Upper lobe of left lung (tissue), 6 donors: Measurements from ENCODE around the gene TEFM. TPM values are rescaled to one million over a fixed set of nuclear protein-coding genes. Genes with fewer than 3 reads are reported as not detected.

Experiments used
- ATAC-seq, 2 donors: fragments of 200-7000 bp; cut with Tn5 transposase; one replicate each; pipeline ENCODE4 v1.9.1; 2022; ENCODE audit warnings: mild to moderate bottlenecking in 2 of 2, moderate library complexity in 2 of 2; ENCODE audit not compliant: low FRiP score in 2 of 2
- DNase-seq, 2 donors: peaks; one replicate each; pipeline ENCODE4 v3.0.0-alpha.2; 2019 to 2020
- H3K27ac ChIP-seq, 4 donors: fragments of 200-600 bp; sonication (generic); one replicate each; pipeline ENCODE4 v1.5.1; 2016 to 2019
- H3K27me3 ChIP-seq, 4 donors: fragments of 200-600 bp; sonication (generic); one replicate each; pipeline ENCODE4 v1.5.1; 2017 to 2019
- H3K36me3 ChIP-seq, 4 donors: fragments of 200-600 bp; sonication (generic); one replicate each; pipeline ENCODE4 v1.5.1; 2016 to 2019
- H3K4me1 ChIP-seq, 4 donors: fragments of 200-600 bp; sonication (generic); one replicate each; pipeline ENCODE4 v1.5.1; 2018 to 2019
- H3K4me3 ChIP-seq, 4 donors: fragments of 200-600 bp; sonication (generic); one replicate each; pipeline ENCODE4 v1.5.1; 2017 to 2019; ENCODE audit warnings: mild to moderate bottlenecking in 2 of 4, moderate library complexity in 1 of 4
- H3K9me3 ChIP-seq, 4 donors: fragments of 200-600 bp; sonication (generic); one replicate each; pipeline ENCODE4 v1.5.1; 2018 to 2019
- EP300 ChIP-seq, 4 donors: sonication (generic); formaldehyde crosslinking; IDR thresholded peaks; one replicate each; pipeline ENCODE4 v1.5.1; 2017; ENCODE audit warnings: antibody characterized with exemption in 4 of 4, control low read depth in 2 of 4
- POLR2A ChIP-seq, 4 donors: fragments of 450-650 bp; IDR thresholded peaks; one replicate each; pipeline ENCODE4 v1.5.1; 2016 to 2017; ENCODE audit warnings: antibody characterized with exemption in 4 of 4, mild to moderate bottlenecking in 2 of 4
- POLR2AphosphoS5 ChIP-seq, 2 donors: sonication (generic); formaldehyde crosslinking; IDR thresholded peaks; one replicate each; pipeline ENCODE4 v1.5.1; 2017; ENCODE audit warnings: antibody characterized with exemption in 2 of 2
- WGBS, 2 donors: methylation state at CpG; one replicate each; pipeline ENCODE4 v1.1.5; 2017 to 2018; 5-methylcytosine and 5-hydroxymethylcytosine counted together
- total RNA-seq, 6 donors: library from RNA; depleted of rRNA in 4 of 6; stranded (reverse); fragments of >200 nt in 4 of 6; gene quantifications; one replicate each; pipeline versions ENCODE4 v1.1.0 to v1.2.1, GENCODE V29; 2016 to 2021
- TF ChIP-seq, protein P1 (sequence below), 6 experiments: fragments of 450-650 bp in 4 of 6; fragments of 200-600 bp in 2 of 6; sonication (generic) in 2 of 6; IDR thresholded peaks; one replicate each; pipeline ENCODE4 v1.5.1; 2016 to 2019; ENCODE audit warnings: antibody characterized with exemption in 6 of 6
- donor health status: DM: no; HTN: no; CAD: no; lungs with moderate emphysema.
- donor health status: DM: no; HTN: yes; CAD: no; lungs with severe emphysema.

Gene TEFM
- total RNA-seq, 6 donors from 2014 or later: 3.4 to 77.5 (median 9.2) TPM

DNA sequence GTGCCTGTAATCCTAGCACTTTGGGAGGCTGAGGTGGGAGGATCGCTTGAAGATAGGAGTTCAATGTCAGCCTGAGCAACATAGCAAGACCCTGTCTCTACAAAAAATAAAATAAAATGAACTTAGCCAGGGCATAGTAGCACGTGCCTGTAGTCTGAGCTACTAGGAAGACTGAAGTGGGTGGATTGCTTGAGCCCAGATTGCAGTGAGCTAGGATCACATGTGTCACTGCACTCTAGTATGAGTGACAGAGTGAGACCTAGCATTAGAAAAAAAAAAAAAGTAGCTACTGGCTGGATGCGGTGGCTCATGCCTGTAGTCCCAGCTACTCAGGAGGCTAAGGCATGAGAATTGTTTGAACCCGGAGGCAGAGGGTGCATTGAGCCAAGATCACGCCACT is 21.7 kb upstream of the TEFM start:
- Histone ChIP-seq H3K27ac (no peak overlapping the region), H3K4me3 (no peak overlapping the region), H3K27me3 (peaks cover 0 to 2% (median under 1%) of the 10 kb centered on the region in 4 donors), H3K9me3 (no peaks in the 10 kb centered on the region), H3K36me3 (peaks cover 0 to 3% (median 0%) of the 10 kb centered on the region in 4 donors), H3K4me1 (peaks cover 1 to 4% (median 2%) of the 10 kb centered on the region in 4 donors)
- 90 to 92% methylated on average over 5 of the region's 5 CpGs for WGBS, 2 donors
- no peak for ATAC-seq
- TF ChIP-seq EP300 (IDR thresholded peaks at IDR 0.05): no peak
- TF ChIP-seq POLR2A (IDR thresholded peaks at IDR 0.05): no peak
- TF ChIP-seq POLR2AphosphoS5 (IDR thresholded peaks at IDR 0.05): no peak
- TF ChIP-seq, protein P1, sequence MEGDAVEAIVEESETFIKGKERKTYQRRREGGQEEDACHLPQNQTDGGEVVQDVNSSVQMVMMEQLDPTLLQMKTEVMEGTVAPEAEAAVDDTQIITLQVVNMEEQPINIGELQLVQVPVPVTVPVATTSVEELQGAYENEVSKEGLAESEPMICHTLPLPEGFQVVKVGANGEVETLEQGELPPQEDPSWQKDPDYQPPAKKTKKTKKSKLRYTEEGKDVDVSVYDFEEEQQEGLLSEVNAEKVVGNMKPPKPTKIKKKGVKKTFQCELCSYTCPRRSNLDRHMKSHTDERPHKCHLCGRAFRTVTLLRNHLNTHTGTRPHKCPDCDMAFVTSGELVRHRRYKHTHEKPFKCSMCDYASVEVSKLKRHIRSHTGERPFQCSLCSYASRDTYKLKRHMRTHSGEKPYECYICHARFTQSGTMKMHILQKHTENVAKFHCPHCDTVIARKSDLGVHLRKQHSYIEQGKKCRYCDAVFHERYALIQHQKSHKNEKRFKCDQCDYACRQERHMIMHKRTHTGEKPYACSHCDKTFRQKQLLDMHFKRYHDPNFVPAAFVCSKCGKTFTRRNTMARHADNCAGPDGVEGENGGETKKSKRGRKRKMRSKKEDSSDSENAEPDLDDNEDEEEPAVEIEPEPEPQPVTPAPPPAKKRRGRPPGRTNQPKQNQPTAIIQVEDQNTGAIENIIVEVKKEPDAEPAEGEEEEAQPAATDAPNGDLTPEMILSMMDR (IDR thresholded peaks at IDR 0.05): no peak
- no peak for DNase-seq

DNA sequence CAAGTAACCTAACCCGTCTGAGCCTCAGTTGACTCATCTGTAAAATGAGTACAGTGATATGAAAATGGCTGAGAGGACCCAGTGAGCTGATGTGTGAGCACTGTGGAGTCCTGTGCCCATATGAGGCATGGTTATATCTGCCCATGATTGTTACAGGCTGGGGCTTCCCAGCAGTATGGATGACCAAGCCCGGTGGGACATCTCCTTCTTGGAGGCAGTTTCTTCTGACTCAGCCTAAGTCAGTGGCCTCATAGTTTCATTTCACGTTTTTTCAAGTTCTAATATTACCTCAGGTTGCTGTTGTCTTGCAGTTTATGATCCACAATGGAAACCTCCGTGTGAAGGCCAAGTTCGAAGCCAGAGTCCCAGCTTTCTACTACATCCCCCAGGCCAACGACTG is 20.5 kb upstream of the TEFM start:
- 73 to 82% methylated on average over 6 of the region's 6 CpGs for WGBS, 2 donors
- no peak overlapping the region for H3K27ac ChIP-seq

DNA sequence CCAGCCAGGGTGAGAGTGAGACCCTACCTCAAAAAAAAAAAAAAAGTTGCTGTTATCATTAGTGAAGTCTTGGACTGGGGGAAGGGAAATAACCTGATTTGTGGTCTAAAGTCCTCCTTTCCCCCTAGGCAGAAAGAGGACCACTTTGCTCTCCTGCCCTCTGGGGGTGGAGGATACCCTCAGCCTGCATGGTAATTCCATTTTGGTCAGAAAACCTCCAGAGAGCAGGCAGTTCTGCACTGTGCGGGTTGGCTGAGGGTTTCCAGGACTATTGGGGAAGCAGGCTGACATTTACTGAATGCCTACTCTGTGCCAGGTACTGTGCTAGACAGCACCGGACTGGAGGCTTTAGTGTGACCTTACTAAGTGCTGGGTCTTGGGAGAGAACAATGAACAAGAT is 18.3 kb upstream of the TEFM start:
- peaks cover 0 to 12% (median 6%) of the 10 kb centered on the region in 4 donors for H3K27me3 ChIP-seq
- H3K9me3 ChIP-seq: no peaks in the 10 kb centered on the region
- no peak overlapping the region for H3K27ac ChIP-seq
- H3K36me3 ChIP-seq: no peaks in the 10 kb centered on the region
- H3K4me1 ChIP-seq: peaks cover 9 to 23% (median 17%) of the 10 kb centered on the region in 4 donors
- ATAC-seq: no peak
- WGBS, 2 donors: 75 to 81% methylated on average over 2 of the region's 2 CpGs
- H3K4me3 ChIP-seq: no peak overlapping the region
- no peak for DNase-seq
- no peak for TF ChIP-seq POLR2A (IDR thresholded peaks at IDR 0.05)
- TF ChIP-seq POLR2AphosphoS5 (IDR thresholded peaks at IDR 0.05): no peak
- TF ChIP-seq, protein P1 (IDR thresholded peaks at IDR 0.05): no peak
- TF ChIP-seq EP300 (IDR thresholded peaks at IDR 0.05): no peak

More for the DNA sequence above, 20.5 kb upstream of the TEFM start:
- no peak for DNase-seq
- ATAC-seq: no peak
- Histone ChIP-seq H3K36me3 (no peaks in the 10 kb centered on the region), H3K4me3 (no peak overlapping the region), H3K27me3 (peaks cover 0 to 12% (median 6%) of the 10 kb centered on the region in 4 donors), H3K4me1 (peaks cover 9 to 15% (median 14%) of the 10 kb centered on the region in 4 donors), H3K9me3 (no peaks in the 10 kb centered on the region)
- no peak for TF ChIP-seq POLR2AphosphoS5 (IDR thresholded peaks at IDR 0.05)
- TF ChIP-seq, protein P1 (IDR thresholded peaks at IDR 0.05): no peak
- TF ChIP-seq POLR2A (IDR thresholded peaks at IDR 0.05): no peak
- no peak for TF ChIP-seq EP300 (IDR thresholded peaks at IDR 0.05)

DNA sequence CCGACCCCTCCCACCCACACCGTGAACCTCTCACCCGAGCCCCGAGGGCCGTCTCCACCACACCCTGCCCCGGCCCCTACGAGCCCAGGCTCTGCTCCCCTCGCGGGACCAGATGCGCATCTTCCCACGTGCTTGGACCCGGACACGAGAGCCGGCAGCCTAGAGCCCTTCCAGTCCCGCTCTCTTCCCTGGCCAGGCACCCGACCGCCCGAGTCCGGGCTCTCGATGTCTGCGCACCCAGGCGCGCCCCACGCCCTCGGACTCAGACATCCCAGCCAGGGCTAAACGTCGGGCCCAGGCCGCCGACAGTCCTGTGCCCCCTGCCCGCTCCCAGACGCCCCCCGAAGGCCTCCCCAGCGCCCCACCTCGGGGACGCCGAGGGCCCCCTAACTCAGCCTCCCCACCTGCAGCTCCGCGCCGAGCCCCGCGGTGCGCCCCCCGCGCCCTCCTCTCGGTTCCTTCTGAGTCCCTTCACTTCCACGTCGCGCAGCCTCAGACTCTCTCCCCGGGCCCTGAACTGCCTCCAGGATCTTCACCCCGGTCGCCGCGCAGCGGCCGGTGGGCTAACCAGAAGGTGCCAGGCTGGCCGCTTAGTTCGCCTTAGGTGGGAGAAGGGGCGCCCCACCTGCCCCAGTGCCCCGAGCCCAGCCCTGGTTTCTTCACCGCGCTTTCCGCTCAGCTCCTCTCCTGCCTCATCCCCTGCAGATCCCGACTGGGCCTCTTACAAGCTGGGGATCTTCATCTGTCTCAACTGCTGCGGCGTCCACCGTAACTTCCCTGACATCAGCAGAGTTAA is 16.4 kb upstream of the TEFM start:
- Histone ChIP-seq H3K4me3 (peak overlapping the region; percentile 33 to 67 (median 63)), H3K27ac (peak overlapping the region; percentile 27 to 82 (median 54)), H3K27me3 (peaks cover 0 to 12% (median 6%) of the 10 kb centered on the region in 4 donors), H3K9me3 (no peaks in the 10 kb centered on the region), H3K4me1 (peaks cover 9 to 23% (median 17%) of the 10 kb centered on the region in 4 donors), H3K36me3 (no peaks in the 10 kb centered on the region)
- DNase-seq (peak in 1 of 2 donors; percentile 89), ATAC-seq (peak; percentile 20 to 69)
- TF ChIP-seq, protein P1 (IDR thresholded peaks at IDR 0.05): no peak
- TF ChIP-seq POLR2AphosphoS5 (IDR thresholded peaks at IDR 0.05) (no peak), POLR2A (IDR thresholded peaks at IDR 0.05) (no peak), EP300 (IDR thresholded peaks at IDR 0.05) (no peak)
- 6 to 11% methylated on average over 24 to 26 of the region's 66 CpGs for WGBS, 2 donors
